HG02973 (cell line): Measurements from ENCODE around the gene SEC24D.

ENCODE experiments used
- ATAC-seq: cut with Tn5 transposase; IDR thresholded peaks from one replicate; pipeline ENCODE4 v1.9.1; 2021; ENCODE audit warnings: moderate library complexity; ENCODE audit not compliant: unreplicated experiment

The SEC24D gene

DNA sequence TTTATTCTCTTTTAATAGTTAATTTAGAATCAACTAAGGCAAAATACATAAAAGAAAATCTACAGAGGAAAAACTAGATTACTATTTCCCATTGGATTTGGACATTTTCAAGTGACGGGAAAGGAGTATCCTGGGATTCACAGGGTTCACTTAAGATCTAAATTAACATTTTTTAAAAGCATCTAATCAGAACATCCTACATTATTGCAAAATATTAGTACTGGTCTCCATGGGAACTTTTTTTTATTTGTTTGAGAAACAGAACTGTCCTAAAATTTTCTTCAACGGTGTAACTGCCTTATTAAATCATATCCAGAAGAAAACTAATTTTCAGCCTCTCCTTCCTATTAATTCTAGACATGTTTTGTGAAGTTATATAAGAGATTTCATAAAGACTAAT, 81.0 kb downstream of the SEC24D start:
- ATAC-seq = no peak

DNA sequence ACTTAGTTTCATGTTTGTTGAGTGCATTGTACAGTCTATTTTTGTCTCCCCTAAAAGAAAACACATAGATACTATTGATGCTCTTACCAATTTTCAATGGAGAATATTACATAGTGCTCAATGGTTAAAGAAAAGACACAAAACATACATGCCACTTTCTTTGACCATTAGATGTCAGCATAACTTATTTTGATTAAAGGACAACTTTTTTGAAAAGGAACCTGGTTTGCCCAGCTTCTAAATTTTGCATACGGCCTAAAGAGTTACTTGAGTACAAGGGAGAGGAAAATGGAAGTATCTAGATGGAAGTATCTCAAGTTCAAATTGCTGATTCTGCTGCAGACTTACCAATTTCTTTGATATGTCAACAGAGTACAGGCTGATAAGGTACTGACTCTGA, 82.2 kb downstream of the SEC24D start:
- ATAC-seq = no peak

- no peak for ATAC-seq
Observed at GRCh38 chr4:118753096-118753495, 82.8 kb downstream of the SEC24D start.

DNA sequence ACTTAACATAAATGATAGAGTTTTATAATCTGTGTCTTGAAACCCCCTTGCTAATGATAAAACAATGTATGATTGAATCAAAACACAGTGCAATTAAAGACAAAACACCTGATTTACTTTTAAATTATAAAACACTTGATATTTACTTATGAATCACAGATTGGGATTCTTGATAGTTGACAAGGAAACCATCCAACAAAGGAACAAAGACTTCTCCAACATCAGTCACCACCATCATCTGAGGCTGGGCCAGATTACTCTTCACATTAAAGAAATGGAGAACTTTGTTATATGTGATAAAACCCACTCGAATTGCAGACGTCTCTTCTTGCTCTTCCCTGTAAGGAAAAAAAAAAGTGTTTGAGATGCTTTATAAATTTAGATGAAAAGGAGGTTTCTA, 83.4 kb downstream of the SEC24D start:
- no peak for ATAC-seq

GRCh38 chr4:118751629-118752323, 84.2 kb downstream of the SEC24D start:
- ATAC-seq = no peak

GRCh38 chr4:118749347-118749988, 86.5 kb downstream of the SEC24D start:
- ATAC-seq = no peak

DNA sequence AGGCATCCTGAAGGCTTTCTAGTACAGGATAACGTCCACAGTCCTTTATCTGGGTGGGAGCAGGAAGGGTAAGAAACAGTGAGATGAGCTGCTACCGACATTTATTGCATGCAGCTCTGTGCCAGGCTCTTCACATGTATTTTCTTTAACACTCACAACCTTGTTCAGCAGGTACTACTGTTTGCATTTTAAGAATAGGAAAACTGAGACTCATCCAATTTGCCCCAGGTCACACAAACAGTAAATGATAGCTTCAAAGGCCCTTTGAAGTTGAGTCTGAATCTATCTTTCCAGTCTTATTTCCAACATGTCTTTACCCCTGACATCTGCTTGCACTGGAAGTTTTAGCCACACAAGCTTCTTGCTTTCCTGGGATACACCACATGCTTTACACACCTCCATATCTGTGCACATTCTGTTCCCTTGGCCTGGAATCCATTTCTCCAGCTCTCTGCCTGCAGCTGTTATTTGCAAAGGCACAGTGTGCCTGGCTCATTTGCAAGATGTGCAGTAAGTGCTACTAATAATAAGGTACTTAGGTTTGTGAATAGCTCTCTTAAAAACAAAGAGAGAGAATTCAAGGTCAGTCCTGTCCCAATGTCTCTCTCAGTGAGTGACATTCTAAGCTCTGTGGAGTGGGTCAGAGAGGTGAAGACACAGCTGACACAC, 89.5 kb downstream of the SEC24D start:
- no peak for ATAC-seq

DNA sequence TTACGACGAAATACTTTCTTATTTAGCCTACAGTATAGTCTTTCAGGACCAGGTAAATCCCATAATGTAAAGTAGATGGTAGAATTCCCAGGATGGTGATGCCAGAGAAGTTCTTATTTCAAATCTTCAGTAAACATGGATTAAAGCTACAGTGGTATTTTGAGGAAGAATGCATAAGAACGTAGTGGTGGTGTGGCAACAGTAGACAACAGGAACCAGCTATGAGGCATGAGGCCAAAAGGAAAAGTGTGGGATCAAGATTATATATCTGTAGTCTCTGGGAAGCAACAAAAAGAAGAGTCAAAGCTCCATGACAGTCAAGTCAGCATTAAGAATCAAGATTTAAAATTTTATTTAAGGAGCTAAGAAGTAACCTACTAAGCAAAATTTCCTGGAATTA, 90.6 kb downstream of the SEC24D start:
- no peak for ATAC-seq

- ATAC-seq = no peak
Observed at GRCh38 chr4:118743867-118744266, 92.1 kb downstream of the SEC24D start.

- ATAC-seq = no peak
Observed at GRCh38 chr4:118742050-118742449, 93.9 kb downstream of the SEC24D start.

DNA sequence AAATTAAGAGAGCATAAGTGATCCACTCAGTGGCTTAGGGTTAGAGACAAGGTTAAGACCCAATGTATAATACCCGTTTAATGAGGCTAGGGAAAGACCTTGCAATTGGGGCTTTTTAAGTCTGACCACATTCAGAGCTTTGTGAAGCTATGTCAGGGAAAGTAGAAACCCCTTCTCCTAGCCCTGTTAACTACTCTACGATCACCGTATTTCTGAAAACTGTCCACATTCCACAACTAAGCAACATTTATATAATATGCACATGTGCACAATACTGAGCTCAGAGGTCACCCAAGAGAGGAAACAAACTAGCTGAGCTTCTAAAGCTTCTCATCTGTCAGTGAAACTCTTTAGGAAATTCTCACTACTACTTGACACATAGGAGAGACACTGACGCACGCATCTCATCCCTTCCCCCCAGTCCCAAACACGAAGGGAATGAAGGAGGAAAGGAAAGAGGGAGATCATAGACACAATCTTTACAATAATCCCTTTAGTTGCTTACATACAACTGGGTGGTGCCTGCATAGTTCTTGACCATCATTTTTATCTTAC, 94.5 kb downstream of the SEC24D start:
- no peak for ATAC-seq

GRCh38 chr4:118740869-118741268, 95.1 kb downstream of the SEC24D start:
- no peak for ATAC-seq

DNA sequence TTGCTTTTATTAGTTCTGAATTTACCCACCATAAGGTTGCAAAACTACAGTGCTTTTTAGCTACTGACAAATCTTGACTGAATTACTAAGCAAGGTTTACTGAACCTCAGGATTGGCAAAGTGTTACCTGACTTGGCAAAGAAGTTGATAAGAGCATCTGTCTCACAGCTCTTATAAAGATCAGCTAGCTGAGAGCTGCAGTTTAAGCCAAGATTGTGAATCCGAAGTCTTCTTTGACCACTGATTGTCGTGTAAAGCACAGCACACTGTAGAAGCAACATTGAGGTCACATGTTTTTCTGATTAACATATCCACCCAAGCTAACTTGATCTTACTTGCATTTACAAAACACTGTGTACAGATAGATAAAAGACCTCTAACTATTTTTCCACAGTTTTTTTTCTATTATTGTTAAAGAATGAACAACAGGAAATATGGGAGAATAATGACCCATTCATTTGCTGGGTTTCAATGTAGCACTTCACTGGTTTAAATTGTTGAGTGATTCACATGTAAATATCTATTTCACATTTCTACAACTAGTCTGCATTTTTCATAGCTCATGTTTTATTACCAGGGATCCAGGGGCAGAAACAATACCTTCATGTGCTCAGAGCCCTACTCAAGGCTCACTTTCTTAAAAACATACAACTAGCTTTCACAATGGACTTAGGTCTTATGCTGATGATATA, 96.8 kb downstream of the SEC24D start:
- no peak for ATAC-seq

DNA sequence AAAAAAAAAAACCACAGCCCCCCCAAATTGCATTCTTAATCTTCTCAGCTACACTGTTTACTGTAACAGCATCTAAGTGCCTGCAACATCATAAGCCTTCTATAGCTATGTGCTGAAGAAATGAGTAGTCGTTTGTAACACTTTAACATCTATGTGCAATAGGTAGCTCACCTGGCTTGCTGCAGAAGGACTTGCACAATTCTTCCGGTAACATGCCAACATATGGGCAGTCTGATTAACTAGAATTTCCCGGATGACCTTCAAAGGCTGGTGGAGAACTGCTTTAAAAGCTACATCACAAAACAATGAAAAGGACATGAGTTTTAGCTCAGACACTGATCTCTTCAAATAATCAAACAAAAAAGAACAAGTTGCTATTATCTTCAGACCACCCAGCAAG, 97.8 kb downstream of the SEC24D start:
- no peak for ATAC-seq

DNA sequence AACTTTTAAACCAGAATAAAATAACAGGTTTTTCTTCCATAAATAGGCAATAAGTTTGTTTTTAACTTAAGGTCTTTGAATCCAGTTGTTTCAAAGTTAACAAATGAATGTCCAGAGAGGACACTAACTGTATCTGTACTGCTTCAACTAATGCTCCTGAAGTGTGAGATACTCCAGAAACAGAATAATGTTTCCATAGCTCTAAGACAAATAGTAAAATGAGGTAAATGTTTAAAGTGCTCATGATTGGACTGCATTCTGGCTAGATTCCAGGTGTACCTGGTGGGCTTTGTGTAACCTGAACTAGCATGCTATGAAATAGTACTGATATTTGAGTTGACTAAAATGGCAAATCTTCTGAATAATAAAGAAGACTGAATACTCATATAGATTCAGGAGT, 99.0 kb downstream of the SEC24D start:
- no peak for ATAC-seq

- no peak for ATAC-seq
Observed at GRCh38 chr4:118734491-118735205, 101.3 kb downstream of the SEC24D start.

DNA sequence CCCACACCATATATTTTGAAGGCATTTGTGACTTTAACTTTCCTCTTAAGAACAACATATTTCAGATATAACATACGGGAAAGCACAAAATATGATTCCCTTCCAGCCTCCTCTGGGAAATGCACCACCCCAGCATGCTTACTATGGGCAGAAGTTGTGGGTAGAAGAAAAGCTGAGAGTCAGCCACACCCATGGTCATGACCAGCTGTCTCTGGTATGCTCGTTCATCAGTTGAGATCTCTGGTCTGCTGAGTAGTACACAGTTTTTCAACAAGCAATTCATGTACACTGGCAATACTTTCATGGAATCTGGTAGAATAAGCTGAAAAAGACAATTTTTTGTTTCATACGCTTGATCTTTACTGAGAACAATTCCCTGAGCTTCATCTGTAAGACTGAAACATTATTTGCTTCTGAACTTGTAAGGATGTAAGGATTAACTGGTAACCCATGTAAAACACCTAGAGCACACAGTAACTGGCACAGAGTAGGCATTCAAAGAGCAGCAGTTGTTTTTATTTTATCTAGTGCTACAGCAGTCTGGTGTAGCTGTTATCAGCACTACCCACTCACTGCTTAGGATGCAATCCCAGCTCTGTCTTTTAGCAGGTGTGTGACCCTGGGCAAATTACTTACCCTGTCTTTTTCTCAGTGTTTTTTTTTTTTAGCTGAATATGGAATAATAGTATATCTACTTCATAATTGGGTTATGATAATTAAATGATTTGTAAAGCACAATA, 103.2 kb downstream of the SEC24D start:
- no peak for ATAC-seq

DNA sequence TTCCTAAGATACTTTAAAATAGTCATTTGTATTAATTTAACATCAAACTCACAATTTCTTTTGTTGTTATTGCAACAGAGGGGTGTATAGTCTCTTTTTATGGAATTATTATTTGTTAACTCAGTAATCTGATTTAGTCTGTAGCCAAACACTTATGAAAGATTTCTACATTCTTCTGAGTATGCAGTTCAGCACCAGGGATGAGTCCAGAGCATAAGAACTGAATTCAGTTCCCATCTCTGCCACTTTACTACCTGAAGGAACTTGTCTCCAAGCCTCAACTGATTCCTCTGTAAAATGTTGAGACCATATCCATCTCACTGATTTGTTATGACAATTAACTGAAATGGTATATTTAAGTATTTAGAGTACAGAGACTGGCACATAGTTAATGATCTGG, 105.2 kb downstream of the SEC24D start:
- ATAC-seq = no peak

GRCh38 chr4:118729287-118730286, 106.3 kb downstream of the SEC24D start:
- no peak for ATAC-seq
